DOHH2 (cell line): ENCODE data around the gene GDPGP1.
A peak's percentile ranks its signal among the peaks of the same experiment; 100 is the strongest.

ENCODE experiments used
- H3F3A ChIP-seq: fragments of 200-600 bp; sonication (generic), shearing (Covaris generic); 2 replicates; pipeline ENCODE4 v1.6.0; 2016; ENCODE audit warnings: antibody characterized with exemption, mild to moderate bottlenecking; ENCODE audit not compliant: control insufficient read depth, insufficient read depth
- H3K27ac ChIP-seq: fragments of 200-600 bp; sonication (generic); 2 replicates; pipeline ENCODE4 v1.5.1; 2014; ENCODE audit warnings: low read depth, mild to moderate bottlenecking, low read length, moderate library complexity
- H3K27me3 ChIP-seq: fragments of 200-600 bp; sonication (generic); 2 replicates; pipeline ENCODE4 v1.6.1; 2014; ENCODE audit warnings: mild to moderate bottlenecking, low read length, mixed read lengths; ENCODE audit not compliant: control insufficient read depth
- H3K36me3 ChIP-seq: fragments of 200-600 bp; sonication (generic); 2 replicates; pipeline ENCODE4 v1.6.1; 2014; ENCODE audit warnings: mild to moderate bottlenecking, low read length, moderate library complexity, mixed read lengths; ENCODE audit not compliant: control insufficient read depth
- H3K4me1 ChIP-seq: fragments of 200-600 bp; sonication (generic); 2 replicates; pipeline ENCODE4 v1.6.1; 2014; ENCODE audit warnings: mild to moderate bottlenecking, low read length, mixed read lengths; ENCODE audit not compliant: control insufficient read depth
- H3K4me2 ChIP-seq: fragments of 200-600 bp; sonication (generic); 2 replicates; pipeline ENCODE4 v1.6.0; 2014; ENCODE audit warnings: mild to moderate bottlenecking, low read length, moderate library complexity
- H3K4me3 ChIP-seq: fragments of 200-600 bp; sonication (generic); 2 replicates; pipeline ENCODE4 v1.5.1; 2014; ENCODE audit warnings: mild to moderate bottlenecking, low read length, mixed read lengths
- H3K79me2 ChIP-seq: fragments of 200-600 bp; sonication (generic); 2 replicates; pipeline ENCODE4 v1.6.1; 2014; ENCODE audit warnings: mild to moderate bottlenecking, low read length, mixed read lengths; ENCODE audit not compliant: control insufficient read depth
- H3K9me2 ChIP-seq: fragments of 200-600 bp; sonication (generic); replicated peaks from 2 replicates; pipeline ENCODE4 v1.6.1; 2014; ENCODE audit warnings: mild to moderate bottlenecking, low read length, mixed read lengths; ENCODE audit not compliant: control insufficient read depth
- H3K9me3 ChIP-seq: fragments of 200-600 bp; sonication (generic); 2 replicates; pipeline ENCODE4 v1.6.1; 2014; ENCODE audit warnings: antibody characterized with exemption, low read length, mixed read lengths; ENCODE audit not compliant: control insufficient read depth, insufficient read depth
- H4K20me1 ChIP-seq: fragments of 200-600 bp; sonication (generic); 2 replicates; pipeline ENCODE4 v1.6.0; 2014; ENCODE audit warnings: low read depth, mild to moderate bottlenecking, antibody characterized with exemption, low read length, moderate library complexity; ENCODE audit not compliant: control insufficient read depth, insufficient read depth
- CTCF ChIP-seq: fragments of 200-600 bp; sonication (generic); IDR thresholded peaks from one replicate; pipeline ENCODE4 v1.5.1; 2014; ENCODE audit warnings: antibody characterized with exemption, mild to moderate bottlenecking, low read depth, low read length; ENCODE audit not compliant: poor library complexity, severe bottlenecking
- EZH2phosphoT487 ChIP-seq: fragments of 200-600 bp; sonication (generic); IDR thresholded peaks from 2 replicates; pipeline ENCODE4 v1.6.1; 2017; ENCODE audit warnings: borderline replicate concordance, mild to moderate bottlenecking, antibody characterized with exemption, low read length, moderate library complexity, mixed read lengths

Gene GDPGP1

GRCh38 chr15:90217671-90218394, 16.2 kb upstream of the GDPGP1 start:
- Histone ChIP-seq H3K4me1 (peaks cover 55% of the 10 kb centered on the region), H3K9me2 (no peaks in the 10 kb centered on the region), H3K4me3 (no peak overlapping the region), H3K36me3 (0 out of 2 replicates have a peak, but pooled peaks cover 2% of the 10 kb centered on the region), H3F3A (no peaks in the 10 kb centered on the region; the same call in 1 of the 2 replicates), H3K27ac (no peak overlapping the region), H4K20me1 (no peaks in the 10 kb centered on the region), H3K79me2 (no peaks in the 10 kb centered on the region), H3K4me2 (no peak overlapping the region), H3K9me3 (no peaks in the 10 kb centered on the region), H3K27me3 (no peaks in the 10 kb centered on the region)
- no peak for TF ChIP-seq CTCF
- TF ChIP-seq EZH2phosphoT487: no peak

- Histone ChIP-seq H3K79me2 (no peaks in the 10 kb centered on the region), H3K27ac (no peak overlapping the region), H3K4me3 (no peak overlapping the region), H3K9me2 (no peaks in the 10 kb centered on the region), H3K36me3 (0 out of 2 replicates have a peak, but pooled peaks cover 2% of the 10 kb centered on the region), H3K4me2 (no peak overlapping the region), H3F3A (no peaks in the 10 kb centered on the region; the same call in 1 of the 2 replicates), H3K27me3 (no peaks in the 10 kb centered on the region), H3K4me1 (peaks cover 42% of the 10 kb centered on the region), H4K20me1 (no peaks in the 10 kb centered on the region), H3K9me3 (no peaks in the 10 kb centered on the region)
- no peak for TF ChIP-seq EZH2phosphoT487
- TF ChIP-seq CTCF: peak; percentile 90
These were observed 14.4 kb upstream of the GDPGP1 start for GRCh38 chr15:90219421-90220141.

GRCh38 chr15:90221246-90221900, 12.6 kb upstream of the GDPGP1 start:
- no peaks in the 10 kb centered on the region for H4K20me1 ChIP-seq
- H3K4me2 ChIP-seq: 0 out of 2 replicates have a peak overlapping the region, but pooled peaks have one; percentile 36
- no peaks in the 10 kb centered on the region for H3K9me3 ChIP-seq

More at GRCh38 chr15:90221246-90221900, 12.6 kb upstream of the GDPGP1 start:
- H3K9me2 ChIP-seq: no peaks in the 10 kb centered on the region
- TF ChIP-seq CTCF: peak; percentile 69
- no peak for TF ChIP-seq EZH2phosphoT487
- H3K36me3 ChIP-seq: peaks cover 4% of the 10 kb centered on the region; the same call in 1 of the 2 replicates
- no peaks in the 10 kb centered on the region for H3K27me3 ChIP-seq
- no peak overlapping the region for H3K27ac ChIP-seq
- H3K79me2 ChIP-seq: no peaks in the 10 kb centered on the region
- H3F3A ChIP-seq: no peaks in the 10 kb centered on the region
- no peak overlapping the region for H3K4me3 ChIP-seq
- H3K4me1 ChIP-seq: peaks cover 26% of the 10 kb centered on the region
